GM18868 (cell line): ENCODE measurements around the gene VSIG8.

ENCODE experiments used
- ATAC-seq: cut with Tn5 transposase; IDR thresholded peaks from one replicate; pipeline ENCODE4 v1.9.1; 2021; ENCODE audit warnings: mild to moderate bottlenecking, moderate library complexity; ENCODE audit not compliant: unreplicated experiment

The VSIG8 gene

DNA sequence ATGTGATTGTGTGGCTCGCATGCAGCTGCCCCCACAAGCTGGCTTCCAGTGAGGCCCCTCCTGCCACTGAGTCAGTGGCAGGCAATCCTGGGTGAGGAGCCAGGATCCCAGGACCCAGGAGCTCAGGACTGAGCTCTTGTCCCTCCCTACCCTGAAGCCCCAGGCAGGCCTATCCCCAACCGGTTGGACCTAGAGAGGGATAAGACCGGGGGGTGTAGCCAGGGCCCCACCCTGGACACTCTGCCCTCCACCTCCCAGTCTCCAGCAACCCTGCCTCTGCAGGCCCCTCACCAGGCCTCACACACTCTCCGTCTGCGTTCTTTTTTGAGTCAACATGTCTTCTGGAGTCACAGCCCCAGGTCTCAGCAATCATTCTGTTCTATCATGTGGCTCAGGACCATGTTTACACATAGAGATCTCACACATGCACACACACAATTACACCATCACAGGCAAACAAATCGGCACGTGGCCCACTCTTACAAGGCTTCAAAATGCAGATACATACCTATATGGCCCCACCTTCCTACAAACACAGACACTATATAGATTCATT is 2.6 kb downstream of the VSIG8 start:
- no peak for ATAC-seq

GRCh38 chr1:159857889-159858288 is 4.6 kb downstream of the VSIG8 start:
- no peak for ATAC-seq

GRCh38 chr1:159856576-159856975 is 5.9 kb downstream of the VSIG8 start:
- ATAC-seq, result no peak

DNA sequence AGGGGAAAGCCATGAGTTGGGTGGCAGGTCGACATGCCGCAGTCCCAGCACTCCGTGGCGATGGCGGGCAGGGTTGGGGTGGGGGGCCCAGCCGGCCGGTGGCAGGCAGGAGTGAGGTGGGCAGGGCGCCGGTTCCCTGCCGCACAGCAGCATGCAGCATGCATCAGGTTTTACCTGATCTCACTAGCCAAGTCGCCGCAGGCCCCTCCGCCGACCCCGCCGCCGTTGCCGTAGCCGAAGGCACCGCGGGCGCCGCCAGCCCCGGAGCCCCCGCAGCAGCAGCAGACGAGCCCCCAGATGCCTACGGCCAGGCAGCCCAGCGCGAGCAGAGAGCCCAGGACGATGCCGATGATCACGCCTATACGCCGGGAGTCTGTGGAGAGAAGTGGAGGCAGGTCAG is 6.7 kb downstream of the VSIG8 start:
- ATAC-seq, result no peak

- peak; percentile 88 for ATAC-seq
These were observed 7.7 kb downstream of the VSIG8 start for GRCh38 chr1:159854693-159855192.

DNA sequence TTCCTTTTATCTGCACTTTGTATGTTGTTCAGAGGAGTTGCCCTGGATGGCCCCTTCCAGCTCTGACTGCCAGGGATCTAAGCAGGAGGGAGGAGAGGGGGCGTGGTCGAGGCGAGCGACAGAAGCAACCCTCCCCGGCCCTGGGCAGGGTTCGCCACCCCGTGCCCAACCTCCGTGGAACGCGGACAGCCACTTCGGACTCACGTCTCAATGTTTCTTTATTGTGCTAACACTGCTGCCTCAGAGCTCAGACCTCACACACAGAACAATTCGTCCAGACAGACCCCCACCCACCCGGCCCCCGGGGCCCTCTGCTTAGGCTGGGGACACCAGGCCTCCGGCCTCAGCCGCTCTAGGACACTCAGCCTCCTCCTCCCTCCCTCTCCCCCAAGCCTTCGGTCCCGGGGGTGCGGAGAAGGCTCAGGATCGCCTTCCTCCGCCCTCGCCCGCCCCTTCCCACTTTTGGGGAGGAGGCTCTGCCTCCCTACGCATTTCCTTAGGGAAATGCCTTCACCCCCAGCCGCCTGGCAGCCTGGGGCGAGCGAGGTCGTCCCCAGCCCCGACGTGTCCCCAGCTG is 8.3 kb downstream of the VSIG8 start:
- ATAC-seq, result peak; percentile 16

DNA sequence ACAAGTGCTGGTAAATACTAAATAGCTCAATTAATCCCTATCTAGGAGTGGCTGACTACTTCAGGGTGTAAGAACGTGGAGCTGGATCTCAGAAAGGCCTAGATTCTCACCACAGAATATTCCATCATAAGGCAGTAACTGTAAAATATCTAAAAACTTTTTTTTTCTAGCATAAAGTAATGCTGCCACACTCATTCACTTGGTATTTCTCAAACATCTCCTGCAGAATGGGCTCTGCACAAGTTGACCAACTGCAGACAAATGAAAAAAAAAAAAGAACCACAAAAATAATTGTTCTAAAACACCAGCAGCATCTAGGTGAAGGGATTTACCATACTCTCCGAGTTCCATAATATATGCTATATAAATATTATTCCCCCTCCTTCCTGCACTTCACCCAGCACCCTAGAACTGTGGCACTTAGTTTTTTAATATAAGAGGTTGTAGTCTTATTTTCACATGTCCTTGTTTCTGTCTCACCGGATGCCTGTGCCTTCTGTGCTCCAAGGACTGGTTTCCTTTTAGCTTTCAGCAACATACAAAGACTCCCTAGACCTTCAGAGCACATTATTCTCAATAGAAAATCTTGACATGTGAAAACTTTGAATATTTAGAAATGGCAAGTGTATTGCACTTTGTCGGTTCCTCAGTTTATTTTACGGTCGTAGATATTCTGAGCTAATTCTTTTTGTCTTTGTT is 8.9 kb downstream of the VSIG8 start:
- no peak for ATAC-seq

DNA sequence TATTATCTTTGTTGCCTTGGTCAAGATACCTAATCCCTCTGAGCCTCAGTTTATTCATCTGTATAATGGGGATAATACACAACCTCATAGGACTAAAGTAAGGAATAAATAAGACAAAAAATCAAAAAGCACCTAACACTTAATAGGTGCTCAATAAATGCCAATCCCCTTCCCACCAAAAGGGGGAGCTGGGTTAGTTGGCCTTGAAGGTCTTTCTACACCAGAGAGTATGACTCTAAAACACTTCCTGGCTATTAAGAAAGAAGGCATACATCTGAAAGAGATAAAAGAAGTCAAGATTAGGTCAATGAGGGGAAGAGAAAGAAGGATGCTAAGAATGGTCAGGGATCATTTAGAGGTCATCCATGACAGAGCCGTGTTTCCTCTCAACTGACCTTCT is 11.1 kb downstream of the VSIG8 start:
- ATAC-seq, result no peak

GRCh38 chr1:159849626-159850366 is 12.7 kb downstream of the VSIG8 start:
- no peak for ATAC-seq

DNA sequence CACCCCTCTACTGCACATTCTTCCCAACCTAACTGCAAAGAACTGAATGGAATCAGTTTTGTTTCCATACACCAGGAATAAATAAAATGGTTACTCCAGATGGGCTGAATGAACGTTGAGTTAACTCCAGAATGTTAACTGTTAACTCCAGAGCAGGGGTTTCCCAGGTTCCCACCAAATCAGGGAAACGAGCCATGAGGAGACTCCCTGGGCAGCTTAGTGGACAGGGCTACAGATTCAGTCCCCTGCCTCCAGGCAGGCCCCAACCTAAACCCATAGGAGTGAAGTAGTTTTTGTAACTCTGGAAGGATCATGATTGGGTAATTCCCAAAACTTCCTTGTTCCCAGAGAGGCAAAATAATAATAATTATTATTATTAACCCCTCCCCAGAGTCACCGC is 14.1 kb downstream of the VSIG8 start:
- ATAC-seq, result no peak

DNA sequence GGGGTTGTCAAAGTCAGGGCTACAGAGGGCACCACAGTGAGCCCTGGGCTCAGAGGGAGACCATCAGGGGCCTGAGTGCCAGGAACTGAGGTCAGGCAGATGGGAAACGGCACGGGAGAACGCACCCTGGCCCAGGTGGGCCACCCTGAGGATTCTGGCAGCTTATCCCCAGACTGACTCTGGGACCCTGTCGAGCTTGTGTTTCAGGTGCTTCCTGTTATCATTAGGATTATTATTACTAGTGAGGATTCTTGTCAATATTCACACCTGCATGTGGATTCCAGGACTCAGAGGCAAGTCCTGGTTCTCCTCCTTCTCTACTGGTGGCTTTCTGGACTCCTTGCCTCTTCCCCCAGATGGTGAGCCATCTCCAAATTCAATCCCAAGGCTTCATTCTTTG is 15.2 kb downstream of the VSIG8 start:
- no peak for ATAC-seq

DNA sequence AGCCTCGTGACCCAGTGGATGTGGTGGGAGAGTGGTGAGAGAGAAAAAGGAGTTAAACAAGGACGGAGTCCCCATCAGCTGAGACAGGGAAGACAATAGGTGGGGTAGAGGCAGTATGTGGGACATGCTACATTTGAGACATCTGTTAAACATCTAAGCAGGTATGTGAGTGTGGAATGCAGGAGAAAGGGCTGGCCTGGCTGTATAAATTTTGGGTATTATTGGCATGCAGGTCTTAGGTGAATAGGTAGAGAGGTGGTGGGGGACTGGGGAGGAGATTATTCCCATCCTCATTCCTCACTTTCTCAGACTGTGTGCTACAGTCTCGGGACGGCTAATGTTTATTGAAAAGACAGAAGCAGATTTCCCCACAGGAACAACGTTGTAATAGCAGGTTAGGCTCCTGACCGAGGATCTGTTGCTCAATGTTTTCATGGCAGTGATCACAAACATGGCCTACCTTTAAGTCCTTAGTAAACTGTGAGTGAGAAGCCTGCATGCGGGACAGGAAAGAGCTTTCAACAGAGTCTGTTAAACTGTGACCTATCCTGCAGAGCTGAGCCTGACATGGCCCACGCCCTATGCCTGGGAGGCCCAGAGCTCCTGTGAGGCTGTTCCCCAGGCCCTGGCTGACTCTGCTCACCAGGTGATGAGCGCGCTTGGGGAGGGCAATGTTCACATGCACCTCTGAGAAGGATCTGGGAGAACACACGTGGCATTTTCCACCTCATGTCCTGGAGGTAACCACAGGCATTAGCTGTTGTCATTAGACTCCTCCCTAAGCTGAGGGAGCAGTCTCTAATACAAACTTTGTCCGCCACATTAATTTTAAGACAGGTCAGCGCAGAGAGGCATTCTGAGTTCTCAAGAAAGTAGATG is 16.5 kb downstream of the VSIG8 start:
- no peak for ATAC-seq

DNA sequence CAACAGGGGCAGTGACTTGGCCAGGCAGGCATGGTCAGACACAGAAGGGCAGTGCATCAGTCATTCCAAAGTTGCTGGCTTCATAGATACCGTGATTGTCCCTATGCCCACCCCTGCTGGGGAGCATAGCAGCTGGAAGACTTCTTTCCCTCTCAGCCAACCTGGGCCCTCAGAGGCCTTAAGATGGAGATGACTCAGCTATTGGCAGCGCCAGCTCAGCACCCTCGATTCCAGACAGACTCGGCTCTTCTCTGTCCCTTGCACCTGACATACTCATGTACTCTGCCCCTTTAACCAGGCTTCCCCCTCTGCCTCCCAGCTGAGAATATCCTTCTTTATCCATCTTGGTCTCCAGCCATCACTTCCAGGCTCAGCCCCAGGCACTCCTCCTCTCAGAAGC is 19.0 kb downstream of the VSIG8 start:
- ATAC-seq, result no peak

DNA sequence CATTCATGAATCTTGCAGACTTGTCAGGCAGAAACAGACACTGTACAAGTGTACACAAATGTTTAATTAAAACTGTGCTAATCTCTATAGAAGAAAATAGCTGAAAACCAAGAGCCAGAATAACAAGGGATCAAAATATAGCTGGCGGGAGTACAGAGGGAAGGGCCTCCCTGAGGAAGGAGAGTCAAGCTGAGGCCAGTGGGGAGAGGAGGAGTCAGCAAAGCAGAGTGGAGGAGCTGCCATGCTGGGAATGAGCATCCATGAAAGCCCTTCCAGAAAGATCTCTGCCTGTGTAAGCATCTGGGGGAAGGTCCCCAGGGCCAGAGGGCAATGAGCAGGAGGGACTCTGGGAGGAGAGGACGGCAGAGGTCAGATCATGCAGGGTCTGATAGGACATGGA is 20.7 kb downstream of the VSIG8 start:
- ATAC-seq, result no peak

- peak; percentile 78 for ATAC-seq
These were observed 23.2 kb downstream of the VSIG8 start for GRCh38 chr1:159839116-159839849.

DNA sequence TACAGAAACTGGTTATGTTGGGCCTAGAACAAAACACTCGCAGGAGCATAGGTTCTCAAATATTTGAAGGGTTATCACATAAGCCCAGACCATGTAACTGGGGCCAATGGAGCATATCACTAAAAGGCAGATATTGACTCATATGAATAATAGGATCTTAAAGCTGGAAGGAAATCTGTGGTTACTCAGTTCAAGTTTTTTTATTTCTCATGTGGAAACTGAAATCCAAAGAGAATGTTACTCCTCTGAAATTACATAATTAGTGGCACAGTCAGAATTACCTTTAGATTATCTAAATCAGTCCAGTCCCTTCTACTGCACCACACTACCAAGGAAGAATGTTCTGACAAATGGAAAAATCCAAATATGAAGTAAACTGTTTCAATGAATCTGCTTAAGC is 23.7 kb downstream of the VSIG8 start:
- peak; percentile 75 for ATAC-seq

DNA sequence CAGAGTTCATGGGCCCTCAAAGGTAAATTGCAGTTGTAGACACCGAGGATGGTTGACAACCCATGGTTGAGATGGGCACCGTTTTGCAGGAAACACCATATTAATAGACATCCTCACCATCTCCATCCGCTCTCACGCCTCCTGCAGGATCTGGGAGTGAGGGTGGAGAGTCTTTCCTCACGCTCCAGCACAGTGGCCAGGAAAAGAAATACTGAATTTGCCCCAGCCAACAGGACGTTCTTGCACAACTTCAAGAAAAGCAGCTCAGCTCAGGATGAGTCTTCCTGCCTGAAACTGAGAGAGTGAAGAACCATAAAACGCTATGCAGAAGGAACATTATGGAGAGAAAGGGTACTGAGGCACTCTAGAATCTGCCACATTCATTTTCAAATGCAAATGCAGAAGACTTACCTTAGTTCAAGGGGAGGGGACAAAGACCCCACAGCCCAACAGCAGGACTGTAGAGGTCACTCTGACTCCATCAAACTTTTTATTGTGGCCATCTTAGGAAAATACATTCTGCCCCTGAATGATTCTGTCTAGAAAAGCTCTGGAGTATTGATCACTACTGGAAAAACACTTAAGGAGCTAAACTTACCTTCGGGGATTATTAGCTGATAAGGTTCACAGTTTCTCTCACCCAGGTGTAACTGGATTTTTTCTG is 26.5 kb downstream of the VSIG8 start:
- ATAC-seq, result no peak

- no peak for ATAC-seq
These were observed 27.1 kb downstream of the VSIG8 start for GRCh38 chr1:159835356-159835755.

DNA sequence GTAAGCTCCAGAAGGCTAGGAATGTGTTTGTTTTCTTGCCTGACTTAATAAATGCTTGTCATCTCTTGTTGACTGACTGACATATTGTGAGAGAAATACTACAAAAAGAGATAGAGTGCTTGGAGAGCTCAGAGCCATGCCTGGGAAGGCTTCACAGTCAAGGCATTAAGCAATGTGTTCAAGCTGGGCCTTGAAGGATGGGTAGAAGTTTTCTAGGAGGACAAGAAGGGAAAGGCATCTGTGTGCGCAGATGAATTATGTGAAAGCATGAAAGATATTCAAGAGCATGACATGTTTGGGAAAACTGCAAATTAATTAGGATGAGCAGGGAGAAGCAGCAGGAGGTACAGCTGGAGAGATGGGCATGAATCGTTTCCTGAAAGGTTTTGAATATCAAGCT is 30.1 kb downstream of the VSIG8 start:
- no peak for ATAC-seq
